Stimulated activated CD4-positive, alpha-beta T cell treated with anti-CD3 and anti-CD28 coated beads, TNF-alpha, amount 100 ng/mL, for 24 hours (primary cell): Measurements from ENCODE around the gene ARAP1.

Experiments
- DNase-seq, 3 experiments: peaks; one replicate each; pipeline ENCODE4 v3.0.0-alpha.2; 2020; ENCODE audit warnings: low read depth in 3 of 3

ARAP1 gene

GRCh38 chr11:72762641-72763304 is 10.6 kb upstream of the ARAP1 start:
- DNase-seq = no peak

GRCh38 chr11:72760539-72761405 is 8.6 kb upstream of the ARAP1 start:
- no peak for DNase-seq

- no peak for DNase-seq
These were observed 7.3 kb upstream of the ARAP1 start for GRCh38 chr11:72759468-72759985.

- no peak for DNase-seq
These were observed 6.6 kb upstream of the ARAP1 start for GRCh38 chr11:72758690-72759389.

GRCh38 chr11:72758304-72758689 is 6.1 kb upstream of the ARAP1 start:
- no peak for DNase-seq

- no peak for DNase-seq
These were observed 3.6 kb upstream of the ARAP1 start for GRCh38 chr11:72755713-72756285.

GRCh38 chr11:72754544-72755155 is 2.4 kb upstream of the ARAP1 start:
- no peak for DNase-seq

GRCh38 chr11:72754149-72754543 is 1.9 kb upstream of the ARAP1 start:
- DNase-seq = no peak

GRCh38 chr11:72753341-72754148 is 1.3 kb upstream of the ARAP1 start:
- no peak for DNase-seq

GRCh38 chr11:72751116-72752087 is 806 bp downstream of the ARAP1 start:
- no peak for DNase-seq

- DNase-seq = no peak
These were observed 1.6 kb downstream of the ARAP1 start for GRCh38 chr11:72750556-72751115.

- no peak for DNase-seq
These were observed 2.1 kb downstream of the ARAP1 start for GRCh38 chr11:72750086-72750485.

GRCh38 chr11:72747289-72747855 is 4.8 kb downstream of the ARAP1 start:
- no peak for DNase-seq

- DNase-seq = no peak
These were observed 5.4 kb downstream of the ARAP1 start for GRCh38 chr11:72746821-72747220.

GRCh38 chr11:72745925-72746550 is 6.2 kb downstream of the ARAP1 start:
- no peak for DNase-seq

- DNase-seq = no peak
These were observed 6.7 kb downstream of the ARAP1 start for GRCh38 chr11:72745511-72745910.

- DNase-seq = no peak
These were observed 7.7 kb downstream of the ARAP1 start for GRCh38 chr11:72744474-72744873.
